K562 (cell line): ENCODE results near the gene CLCF1. TPM values are rescaled to one million over a fixed set of nuclear protein-coding genes. Genes with fewer than 3 reads are reported as not detected.
A peak's percentile ranks its signal among the peaks of the same experiment; 100 is the strongest.

Source experiments
- CEBPG ChIP-seq, 3 experiments: fragments of 200-800 bp in 1 of 3; sonication (Bioruptor generic) in 1 of 3; sonication (generic) in 1 of 3; formaldehyde crosslinking in 1 of 3; IDR thresholded peaks in 2 of 3; conservative IDR thresholded peaks in 1 of 3; 2 replicates each; pipeline versions ENCODE4 v1.6.1 to v1.8.0; 2016 to 2022; ENCODE audit warnings: missing compliant biosample characterization in 2 of 3, missing genetic modification characterization in 2 of 3, mild to moderate bottlenecking in 1 of 3, missing genetic modification reagents in 1 of 3
- FOXA3 ChIP-seq, 2 experiments: fragments of 450-650 bp in 1 of 2; sonication (generic) in 1 of 2; formaldehyde crosslinking; IDR thresholded peaks in 1 of 2; conservative IDR thresholded peaks in 1 of 2; 2 replicates each; pipeline versions ENCODE4 v1.4.0 to v1.8.0; 2020 to 2022; ENCODE audit warnings: mild to moderate bottlenecking in 2 of 2, missing genetic modification reagents in 1 of 2
- GABPB1 ChIP-seq: sonication (generic); formaldehyde crosslinking; IDR thresholded peaks from 2 replicates; pipeline ENCODE4 v1.8.0; 2022; ENCODE audit warnings: mild to moderate bottlenecking, missing genetic modification reagents
- L3MBTL2 ChIP-seq: fragments of 450-650 bp; IDR thresholded peaks from 2 replicates; pipeline ENCODE4 v1.6.1; 2016; ENCODE audit warnings: mild to moderate bottlenecking, moderate library complexity
- MLX ChIP-seq, 2 experiments: fragments of 450-650 bp in 1 of 2; sonication (generic) in 1 of 2; formaldehyde crosslinking; conservative IDR thresholded peaks; 2 replicates each; pipeline versions ENCODE4 v1.4.0 to v1.8.1; 2020 to 2022; ENCODE audit warnings: mild to moderate bottlenecking in 1 of 2, missing genetic modification reagents in 1 of 2
- NR2C1 ChIP-seq, 2 experiments: fragments of 450-650 bp; IDR thresholded peaks; 2 replicates each; pipeline ENCODE4 v1.6.1; 2017; ENCODE audit warnings: mild to moderate bottlenecking in 2 of 2, antibody characterized with exemption in 1 of 2, inconsistent platforms in 1 of 2, missing compliant biosample characterization in 1 of 2, missing genetic modification characterization in 1 of 2
- PHTF2 ChIP-seq: fragments of 250-450 bp; sonication (Bioruptor Pico); IDR thresholded peaks from 2 replicates; pipeline ENCODE4 v1.5.0; 2021; ENCODE audit warnings: mild to moderate bottlenecking
- RBFOX2 ChIP-seq: fragments of 200-400 bp; formaldehyde crosslinking; IDR thresholded peaks from 2 replicates; pipeline ENCODE4 v1.6.1; 2017; ENCODE audit warnings: low read depth, mild to moderate bottlenecking, low read length, moderate library complexity
- SIN3A ChIP-seq, 2 experiments: fragments of 150-350 bp in 1 of 2; IDR thresholded peaks; 2 replicates each; pipeline ENCODE4 v1.6.1; 2011 to 2016; ENCODE audit warnings: borderline replicate concordance in 2 of 2, low read depth in 2 of 2, low read length in 2 of 2, mild to moderate bottlenecking in 2 of 2, moderate library complexity in 2 of 2; ENCODE audit not compliant: control insufficient read depth in 1 of 2
- USF1 ChIP-seq: sonication (generic); formaldehyde crosslinking; IDR thresholded peaks from 2 replicates; pipeline ENCODE4 v1.9.0; 2022; ENCODE audit warnings: mild to moderate bottlenecking, missing genetic modification reagents
- ZBTB7A ChIP-seq: IDR thresholded peaks from 2 replicates; pipeline ENCODE4 v1.6.1; 2011; ENCODE audit warnings: low read depth, mild to moderate bottlenecking, low read length, moderate library complexity, borderline replicate concordance; ENCODE audit not compliant: control insufficient read depth
- polyA plus RNA-seq, 8 experiments: library from polyadenylated mRNA; depleted of rRNA in 4 of 8; stranded (reverse) in 5 of 8; unstranded in 3 of 8; fragments of >200 nt; fragmentation: Nextera tagmentation in 2 of 8; fragmentation: Illumina TruSeq in 1 of 8; extraction: Ambion mirVana in 2 of 8; extraction: Trizol in 1 of 8; gene quantifications; 2 replicates each; pipeline versions ENCODE4 v1.2.1 to v1.2.3, GENCODE V29; 2011 to 2014; ENCODE audit warnings: inconsistent platforms in 1 of 8, missing spikeins in 1 of 8
- total RNA-seq, 7 experiments: library from RNA; depleted of rRNA in 6 of 7; stranded (reverse); fragments of >200 nt in 6 of 7; fragmentation: Illumina TruSeq in 2 of 7; extraction: Trizol in 2 of 7; gene quantifications; 2 replicates each; pipeline versions ENCODE4 v1.2.1 to v1.2.3, GENCODE V29; 2011 to 2021; ENCODE audit warnings: low replicate concordance in 1 of 7
- TF ChIP-seq, protein P1 (sequence below): fragments of 450-650 bp; conservative IDR thresholded peaks from 2 replicates; pipeline ENCODE4 v1.6.1; 2016; ENCODE audit warnings: missing genetic modification characterization, low read depth, mild to moderate bottlenecking, control low read depth, missing compliant biosample characterization
- TF ChIP-seq, protein P2 (sequence below): sonication (generic); formaldehyde crosslinking; IDR thresholded peaks from 2 replicates; pipeline ENCODE4 v1.8.0; 2022; ENCODE audit warnings: mild to moderate bottlenecking, missing genetic modification reagents

Gene CLCF1
- total and polyA plus RNA-seq, 9 of the 15 experiments (the other 6 are each of a cell fraction or from before 2014, with no cell fraction given), result 0.49 to 5.8 (median 3.0) TPM

DNA sequence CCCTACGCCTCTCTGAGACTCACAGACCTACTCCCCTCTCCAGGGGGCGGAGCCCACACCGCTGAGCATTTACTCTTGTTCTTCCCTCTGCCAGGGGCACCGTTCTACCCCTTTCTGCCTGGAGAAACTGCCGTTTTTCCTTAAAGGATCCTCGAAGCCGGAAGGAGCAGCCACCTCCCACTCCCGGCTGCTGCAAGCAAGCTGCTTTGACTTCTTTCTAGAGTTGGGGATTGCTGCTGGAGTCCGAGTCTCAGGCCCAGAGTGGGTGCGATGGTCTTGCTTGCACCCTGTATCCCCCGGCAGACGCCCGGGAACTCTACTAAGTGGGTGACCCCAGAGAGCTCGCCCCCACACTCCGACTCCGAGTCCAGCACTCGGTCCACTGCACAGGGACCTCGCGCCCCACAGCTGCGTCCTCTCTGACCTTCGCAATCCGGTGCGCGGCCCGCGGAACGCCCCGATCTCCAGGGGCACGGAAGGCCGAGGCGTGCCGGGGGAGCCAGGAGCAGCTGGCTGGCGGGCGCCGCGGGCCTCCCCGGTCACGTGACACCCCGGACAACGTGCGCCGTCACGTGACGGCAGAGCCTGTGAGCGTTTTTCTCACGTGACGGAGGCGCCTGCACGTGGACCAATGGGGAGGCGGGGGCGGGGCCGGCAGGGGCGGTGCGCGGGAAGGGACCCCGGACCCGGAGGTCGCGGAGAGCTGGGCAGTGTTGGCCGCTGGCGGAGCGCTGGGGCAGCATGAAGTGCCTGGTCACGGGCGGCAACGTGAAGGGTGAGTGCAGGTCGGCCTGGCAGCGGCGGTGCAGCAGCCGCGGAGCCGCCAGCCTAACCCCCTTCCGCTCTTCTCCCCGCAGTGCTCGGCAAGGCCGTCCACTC is 18.1 kb upstream of the CLCF1 start, which contains the start of gene RAD9A (continued):
- TF ChIP-seq FOXA3 (CRISPR knock-in tag; conservative IDR thresholded peaks at IDR 0.05 in 1 of 2, IDR thresholded peaks at IDR 0.05 in 1 of 2) (peak in 1 of 2 experiments; percentile 85; a peak in 1 of 4 replicates), CEBPG (CRISPR knock-in tag; IDR thresholded peaks at IDR 0.05) (peak; percentile 24; the same call in 1 of the 2 replicates), CEBPG (tag; conservative IDR thresholded peaks at IDR 0.05 in 1 of 2, IDR thresholded peaks at IDR 0.05 in 1 of 2) (no peak), MLX (CRISPR knock-in tag; conservative IDR thresholded peaks at IDR 0.05) (peak in 1 of 2 experiments; percentile 84; a peak in 2 of 4 replicates), RBFOX2 (peak; percentile 79), NR2C1 (IDR thresholded peaks at IDR 0.05) (peak; percentile 34; the same call in 1 of the 2 replicates), NR2C1 (tag; IDR thresholded peaks at IDR 0.05) (no peak), GABPB1 (peak; percentile 79), SIN3A (IDR thresholded peaks at IDR 0.05; ENCODE audit: borderline replicate concordance in 2 of 2, control insufficient read depth in 1 of 2, low read depth in 2 of 2, low read length in 2 of 2) (peak; percentile 94 to 98; a peak in 3 of 4 replicates), PHTF2 (CRISPR knock-in tag) (no peak), L3MBTL2 (peak; percentile 95), ZBTB7A (peak; percentile 85; the same call in 1 of the 2 replicates), USF1 (peak; percentile 99)
- TF ChIP-seq, protein P1, sequence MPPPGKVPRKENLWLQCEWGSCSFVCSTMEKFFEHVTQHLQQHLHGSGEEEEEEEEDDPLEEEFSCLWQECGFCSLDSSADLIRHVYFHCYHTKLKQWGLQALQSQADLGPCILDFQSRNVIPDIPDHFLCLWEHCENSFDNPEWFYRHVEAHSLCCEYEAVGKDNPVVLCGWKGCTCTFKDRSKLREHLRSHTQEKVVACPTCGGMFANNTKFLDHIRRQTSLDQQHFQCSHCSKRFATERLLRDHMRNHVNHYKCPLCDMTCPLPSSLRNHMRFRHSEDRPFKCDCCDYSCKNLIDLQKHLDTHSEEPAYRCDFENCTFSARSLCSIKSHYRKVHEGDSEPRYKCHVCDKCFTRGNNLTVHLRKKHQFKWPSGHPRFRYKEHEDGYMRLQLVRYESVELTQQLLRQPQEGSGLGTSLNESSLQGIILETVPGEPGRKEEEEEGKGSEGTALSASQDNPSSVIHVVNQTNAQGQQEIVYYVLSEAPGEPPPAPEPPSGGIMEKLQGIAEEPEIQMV (tag), result no peak
- TF ChIP-seq, protein P2, sequence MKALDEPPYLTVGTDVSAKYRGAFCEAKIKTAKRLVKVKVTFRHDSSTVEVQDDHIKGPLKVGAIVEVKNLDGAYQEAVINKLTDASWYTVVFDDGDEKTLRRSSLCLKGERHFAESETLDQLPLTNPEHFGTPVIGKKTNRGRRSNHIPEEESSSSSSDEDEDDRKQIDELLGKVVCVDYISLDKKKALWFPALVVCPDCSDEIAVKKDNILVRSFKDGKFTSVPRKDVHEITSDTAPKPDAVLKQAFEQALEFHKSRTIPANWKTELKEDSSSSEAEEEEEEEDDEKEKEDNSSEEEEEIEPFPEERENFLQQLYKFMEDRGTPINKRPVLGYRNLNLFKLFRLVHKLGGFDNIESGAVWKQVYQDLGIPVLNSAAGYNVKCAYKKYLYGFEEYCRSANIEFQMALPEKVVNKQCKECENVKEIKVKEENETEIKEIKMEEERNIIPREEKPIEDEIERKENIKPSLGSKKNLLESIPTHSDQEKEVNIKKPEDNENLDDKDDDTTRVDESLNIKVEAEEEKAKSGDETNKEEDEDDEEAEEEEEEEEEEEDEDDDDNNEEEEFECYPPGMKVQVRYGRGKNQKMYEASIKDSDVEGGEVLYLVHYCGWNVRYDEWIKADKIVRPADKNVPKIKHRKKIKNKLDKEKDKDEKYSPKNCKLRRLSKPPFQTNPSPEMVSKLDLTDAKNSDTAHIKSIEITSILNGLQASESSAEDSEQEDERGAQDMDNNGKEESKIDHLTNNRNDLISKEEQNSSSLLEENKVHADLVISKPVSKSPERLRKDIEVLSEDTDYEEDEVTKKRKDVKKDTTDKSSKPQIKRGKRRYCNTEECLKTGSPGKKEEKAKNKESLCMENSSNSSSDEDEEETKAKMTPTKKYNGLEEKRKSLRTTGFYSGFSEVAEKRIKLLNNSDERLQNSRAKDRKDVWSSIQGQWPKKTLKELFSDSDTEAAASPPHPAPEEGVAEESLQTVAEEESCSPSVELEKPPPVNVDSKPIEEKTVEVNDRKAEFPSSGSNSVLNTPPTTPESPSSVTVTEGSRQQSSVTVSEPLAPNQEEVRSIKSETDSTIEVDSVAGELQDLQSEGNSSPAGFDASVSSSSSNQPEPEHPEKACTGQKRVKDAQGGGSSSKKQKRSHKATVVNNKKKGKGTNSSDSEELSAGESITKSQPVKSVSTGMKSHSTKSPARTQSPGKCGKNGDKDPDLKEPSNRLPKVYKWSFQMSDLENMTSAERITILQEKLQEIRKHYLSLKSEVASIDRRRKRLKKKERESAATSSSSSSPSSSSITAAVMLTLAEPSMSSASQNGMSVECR (CRISPR knock-in tag), result peak; percentile 99
